Psoas muscle (tissue), 8 donors: ENCODE measurements around the gene CCDC106. TPM values are rescaled to one million over a fixed set of nuclear protein-coding genes. Genes with fewer than 3 reads are reported as not detected.

Experiments
- ATAC-seq, 4 donors: fragments of 200-7000 bp; cut with Tn5 transposase; one replicate each; pipeline ENCODE4 v1.9.1; 2020; ENCODE audit warnings: moderate library complexity in 3 of 4, mild to moderate bottlenecking in 2 of 4
- DNase-seq, 2 donors: peaks; one replicate each; pipeline ENCODE4 v3.0.0-alpha.2; 2020
- H3K27ac ChIP-seq: fragments of 200-600 bp; one replicate; pipeline ENCODE4 v1.8.0; 2022
- H3K27me3 ChIP-seq, 3 donors: fragments of 200-600 bp in 1 of 3; one replicate each; pipeline versions ENCODE4 v1.6.1 to v1.8.0; 2013 to 2022; ENCODE audit warnings: low read length in 2 of 3, mild to moderate bottlenecking in 2 of 3, moderate library complexity in 1 of 3; ENCODE audit not compliant: insufficient read depth in 3 of 3
- H3K36me3 ChIP-seq, 2 donors: fragments of 200-600 bp in 1 of 2; one replicate each; pipeline versions ENCODE4 v1.6.1 to v1.8.0; 2013 to 2022; ENCODE audit warnings: low read depth in 1 of 2, mild to moderate bottlenecking in 1 of 2, moderate library complexity in 1 of 2; ENCODE audit not compliant: insufficient read depth in 1 of 2
- H3K4me1 ChIP-seq: fragments of 200-600 bp; one replicate; pipeline ENCODE4 v1.8.0; 2022
- H3K4me3 ChIP-seq: fragments of 200-600 bp; one replicate; pipeline ENCODE4 v1.8.0; 2022; ENCODE audit warnings: mild to moderate bottlenecking
- H3K9me3 ChIP-seq: fragments of 200-600 bp; one replicate; pipeline ENCODE4 v1.8.0; 2022
- CTCF ChIP-seq: fragments of 200-600 bp; IDR thresholded peaks from one replicate; pipeline ENCODE4 v1.8.0; 2022; ENCODE audit warnings: antibody characterized with exemption
- WGBS, 3 donors: extraction: QIAGEN DNeasy Blood & Tissue Kit; methylation state at CpG; one replicate each; pipeline versions ENCODE4 v1.1.6 to v1.1.7; 2013; 5-methylcytosine and 5-hydroxymethylcytosine counted together
- intact Hi-C, 2 donors: fragments of 100-400 bp; cut with DNase I; formaldehyde crosslinking; loops; one replicate each; pipeline versions ENCODE4 v1.11.0 to v1.14.2; 2022
- polyA plus RNA-seq, 3 donors: library from polyadenylated mRNA; stranded (reverse); fragments of 200-250 nt; gene quantifications; one replicate each; pipeline ENCODE4 v1.2.3, GENCODE V29; 2013
- total RNA-seq, 4 donors: library from RNA; stranded (reverse); fragmentation: NEBNext Ultra II Directional in 2 of 4; extraction: Animal tissue kit (Norgen Biotek cat#: 25700) in 2 of 4; gene quantifications; one replicate each; pipeline versions ENCODE4 v1.2.1 to v1.2.4, GENCODE V29; 2021 to 2023
- donor health status: healthy with polysubstance abuse.
- donor health status: DM: no; HTN: no; CAD: no; lungs with moderate emphysema.
- donor health status: Bipolar disorder and iron deficiency.
- donor health status: healthy.
- donor health status: DM: yes; HTN: yes; CAD: no.
- donor health status: DM: no; HTN: no; CAD: no.
- donor health status: DM: no; HTN: no; CAD: no.
- donor health status: DM: yes; HTN: yes; CAD: no.

Gene CCDC106
- total and polyA plus RNA-seq, 7 donors, result 4.4 to 12.0 (median 10.0) TPM

DNA sequence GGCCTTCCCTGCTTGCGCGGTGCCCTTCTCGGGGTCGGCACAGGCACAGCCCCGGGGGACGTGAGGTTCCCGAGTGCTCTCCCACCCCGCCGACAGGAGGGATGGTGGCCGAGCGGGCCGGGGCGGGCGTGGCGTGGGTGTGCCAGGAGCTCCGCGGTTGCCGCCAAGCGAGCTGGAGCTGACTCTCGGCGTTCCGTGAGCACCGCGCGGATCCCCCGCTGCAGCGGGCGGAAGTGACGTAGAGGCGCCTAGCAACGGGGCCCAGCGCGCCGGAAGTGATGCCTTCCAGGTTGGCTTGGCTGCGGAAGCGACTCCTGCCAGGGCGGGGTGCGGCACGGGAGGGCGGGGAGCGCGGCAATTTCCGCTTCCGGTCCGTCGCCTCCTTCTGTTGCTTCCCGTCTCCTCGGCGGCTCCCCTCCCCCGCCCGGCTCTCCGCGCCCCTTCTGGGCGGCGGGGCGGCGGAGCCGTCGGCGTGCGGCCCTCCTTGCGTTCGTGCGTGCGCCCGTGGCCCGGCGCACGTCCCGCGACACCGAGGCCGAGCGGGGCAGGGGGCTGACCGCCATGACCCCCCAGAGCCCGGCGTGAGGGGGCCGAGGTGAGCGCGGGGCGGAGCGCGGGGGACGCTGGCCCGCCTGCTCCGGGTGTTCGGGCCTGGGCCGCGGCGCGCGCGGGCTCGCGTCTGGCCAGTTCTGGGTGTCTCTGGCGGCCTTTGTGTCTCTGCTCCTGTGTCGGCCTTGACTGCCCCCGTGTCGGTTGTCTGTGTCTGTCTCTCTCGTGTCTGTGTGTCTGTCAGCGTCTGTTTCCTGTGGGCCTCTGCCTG is 27.0 kb downstream of the CCDC106 start, which contains the start of gene EPN1:
Gene EPN1 (plus strand): TSS at position 386 of the 820 bp plus-strand sequence. CDS start 3,402 bp downstream, outside the sequence.
- H3K27me3 ChIP-seq, result no peaks in the 10 kb centered on the region
- peak within 1 kb of the TSS; percentile 95 for H3K27ac ChIP-seq
- peak; percentile 94 to 96 (median 96) for ATAC-seq
- peak; percentile 97 to 99 for DNase-seq
- 0 to 1% (median 0%) methylated on average over 60 to 101 of the region's 101 CpGs for WGBS, 3 donors
- H3K4me1 ChIP-seq, result peaks cover 30% of the 10 kb centered on the region
- TF ChIP-seq CTCF, result no peak
- intact Hi-C loops, result no loop called here
- peaks cover 3 to 57% of the 10 kb centered on the region in 2 donors for H3K36me3 ChIP-seq
- H3K9me3 ChIP-seq, result no peaks in the 10 kb centered on the region
- H3K4me3 ChIP-seq, result peak within 1 kb of the TSS; percentile 90

DNA sequence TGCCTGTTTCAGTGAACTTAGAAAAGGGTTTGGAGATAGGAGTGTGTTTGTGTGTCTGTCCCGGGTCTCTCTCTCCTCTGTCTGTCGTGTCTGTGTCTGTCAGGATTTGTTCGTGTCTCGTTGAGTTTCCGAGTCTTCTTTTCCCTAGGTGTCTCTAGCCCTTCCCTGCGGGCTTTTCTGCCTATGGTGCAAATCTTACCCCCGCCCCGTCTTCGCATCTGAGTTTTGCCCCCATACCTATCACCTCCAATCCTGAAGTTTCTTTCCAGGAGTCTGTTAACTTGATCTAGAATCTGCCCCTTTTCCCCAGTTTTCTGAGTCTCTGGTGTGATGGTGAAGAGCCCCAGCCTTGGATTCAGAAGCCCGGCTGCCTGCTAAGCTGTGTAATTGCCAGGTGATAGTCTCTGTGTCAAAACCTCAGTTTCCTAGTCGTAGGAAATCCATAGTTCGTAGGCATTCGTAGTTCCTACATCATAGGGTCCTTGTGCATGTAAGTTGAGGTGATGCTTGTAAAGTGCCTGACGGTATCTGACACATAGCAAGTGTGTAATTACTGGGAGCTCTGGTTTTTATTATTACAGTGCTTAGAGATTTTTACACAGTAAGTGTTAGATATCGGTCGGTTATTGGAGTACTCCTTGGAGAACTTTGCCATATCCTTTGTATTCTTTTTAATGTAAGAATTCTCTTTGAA is 27.8 kb downstream of the CCDC106 start:
- intact Hi-C loops, result no loop called here
- peak in 1 of 2 donors; percentile 27 for DNase-seq
- Histone ChIP-seq H3K9me3 (no peaks in the 10 kb centered on the region), H3K36me3 (peaks cover under 1 to 57% of the 10 kb centered on the region in 2 donors), H3K4me3 (peak overlapping the region; percentile 90), H3K27ac (peak overlapping the region; percentile 95), H3K27me3 (no peaks in the 10 kb centered on the region), H3K4me1 (peaks cover 30% of the 10 kb centered on the region)
- WGBS, 3 donors, result 12 to 13% (median 12%) methylated on average over 16 of the region's 16 CpGs
- TF ChIP-seq CTCF, result no peak
- no peak for ATAC-seq

DNA sequence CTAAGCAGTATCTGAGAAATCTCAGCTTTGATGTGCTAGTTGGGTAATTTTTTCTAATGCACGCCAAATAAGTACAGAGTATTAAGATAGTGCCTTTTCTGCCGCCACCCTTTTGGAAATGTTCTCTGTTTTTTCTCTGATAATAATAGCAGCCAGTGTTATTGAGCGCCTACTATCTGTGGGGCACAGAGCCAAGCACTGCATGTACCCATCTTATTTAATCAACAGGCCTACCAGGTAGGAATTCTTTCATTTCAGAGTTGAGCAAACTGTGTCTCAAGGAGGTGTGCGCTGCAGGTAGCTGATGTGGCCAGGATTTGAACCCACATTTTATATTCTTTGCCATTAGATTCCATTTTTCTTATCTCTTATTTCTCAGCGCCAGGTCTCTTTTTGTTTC is 28.4 kb downstream of the CCDC106 start:
- H3K4me3 ChIP-seq, result peak overlapping the region; percentile 90
- ATAC-seq, result no peak
- no peak for TF ChIP-seq CTCF
- peaks cover 30% of the 10 kb centered on the region for H3K4me1 ChIP-seq
- DNase-seq, result peak in 1 of 2 donors; percentile 47
- peak overlapping the region; percentile 95 for H3K27ac ChIP-seq
- no peaks in the 10 kb centered on the region for H3K9me3 ChIP-seq
- WGBS, 3 donors, result 53 to 65% (median 64%) methylated on average over 5 of the region's 5 CpGs
- no peaks in the 10 kb centered on the region for H3K27me3 ChIP-seq
- intact Hi-C loops, result no loop called here
- peaks cover 6 to 60% of the 10 kb centered on the region in 2 donors for H3K36me3 ChIP-seq

DNA sequence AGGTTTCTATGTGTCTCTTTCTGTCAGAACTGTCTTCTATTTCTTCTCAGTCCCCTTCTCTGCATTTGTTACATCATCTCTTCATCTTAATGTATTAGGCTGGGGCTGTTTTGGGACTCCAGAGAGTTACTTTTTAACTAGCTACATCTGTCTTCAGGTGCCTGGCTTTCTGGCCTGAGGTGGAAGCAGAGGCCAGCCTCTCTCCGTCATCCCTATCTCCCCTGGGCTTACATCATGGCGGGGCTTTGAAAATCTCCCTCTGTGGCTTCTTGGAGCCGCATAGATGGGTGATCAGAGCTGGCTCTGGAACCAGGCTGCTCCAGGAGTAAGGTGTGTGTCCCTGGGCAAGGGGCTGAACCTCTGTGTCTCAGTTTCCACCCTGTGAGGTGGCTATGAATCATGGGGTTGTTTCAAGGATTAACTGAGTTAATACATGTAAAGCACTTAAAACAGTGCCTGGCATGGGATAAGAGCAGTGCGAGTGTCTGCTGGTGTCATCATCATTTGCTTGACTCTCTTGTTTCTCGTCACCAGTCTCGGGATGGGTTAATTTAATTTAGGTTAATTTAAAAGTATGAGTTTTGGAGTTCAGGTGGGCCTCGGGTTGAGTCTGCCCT is 29.0 kb downstream of the CCDC106 start:
- Histone ChIP-seq H3K27me3 (no peaks in the 10 kb centered on the region), H3K36me3 (peaks cover 6 to 62% of the 10 kb centered on the region in 2 donors), H3K27ac (peak overlapping the region; percentile 9), H3K4me3 (peak overlapping the region; percentile 90), H3K4me1 (peaks cover 30% of the 10 kb centered on the region), H3K9me3 (no peaks in the 10 kb centered on the region)
- TF ChIP-seq CTCF, result no peak
- intact Hi-C loops, result no loop called here
- ATAC-seq (no peak), DNase-seq (no peak)
- 74 to 78% (median 77%) methylated on average over 7 of the region's 7 CpGs for WGBS, 3 donors
